GM10248 (cell line): Measurements from ENCODE around the gene LCNL1.

Experiments used
- CTCF ChIA-PET: fragments of 300-600 bp; sonication (Branson Sonifier 250); formaldehyde crosslinking; extraction: SDS; loops from one replicate; lab custom pipeline; 2021; ENCODE audit warnings: antibody characterized with exemption; lab: Yijun Ruan, JAX
- POLR2A ChIA-PET: fragments of 350-650 bp; sonication (Branson Sonifier 250); formaldehyde crosslinking; extraction: SDS; loops from one replicate; lab custom pipeline; 2020; ENCODE audit warnings: antibody characterized with exemption; lab: Yijun Ruan, JAX
- DNase-seq: peaks from one replicate; pipeline ENCODE4 v3.0.0; 2012; ENCODE audit errors: extremely low spot score
- CTCF ChIP-seq: IDR thresholded peaks from 2 replicates; pipeline ENCODE4 v1.5.1; 2012; ENCODE audit warnings: mild to moderate bottlenecking, low read depth; ENCODE audit errors: extremely low read depth, missing control alignments, control extremely low read depth

LCNL1 gene

GRCh38 chr9:136962163-136962562 lies 20.6 kb upstream of the LCNL1 start:
- CTCF ChIA-PET = interaction anchor here (1.6 kb wide), 1 partner anchor 18 kb away, joined by 4 read pairs; the partner anchor contains the start of genes C8G and FBXW5
- no peak for DNase-seq
- TF ChIP-seq CTCF = no peak
- POLR2A ChIA-PET = no interaction called here

- TF ChIP-seq CTCF = no peak
- POLR2A ChIA-PET = no interaction called here
- DNase-seq = no peak
- CTCF ChIA-PET = interaction anchor here (1.6 to 2.7 kb wide), 2 partner anchors 18 to 66 kb away, joined by 4 to 8 read pairs; partner anchors contain the start of genes C8G and FBXW5
Measured at GRCh38 chr9:136962701-136963248, 20.0 kb upstream of the LCNL1 start.

GRCh38 chr9:136963341-136963740 lies 19.5 kb upstream of the LCNL1 start:
- CTCF ChIA-PET = interaction anchor here (1.6 to 2.7 kb wide), 2 partner anchors 19 to 66 kb away, joined by 4 to 8 read pairs; partner anchors contain the start of genes C8G and FBXW5
- no peak for TF ChIP-seq CTCF
- DNase-seq = no peak
- POLR2A ChIA-PET = no interaction called here

- ChIA-PET POLR2A (no interaction called here), CTCF (interaction anchor here (1.6 to 2.7 kb wide), 3 partner anchors 19 to 71 kb away, joined by 4 to 8 read pairs (median 7); partner anchors contain the start of genes C8G and FBXW5)
- no peak for TF ChIP-seq CTCF
- DNase-seq = no peak
Measured at GRCh38 chr9:136963751-136964150, 19.0 kb upstream of the LCNL1 start.

GRCh38 chr9:136964171-136964689 lies 18.6 kb upstream of the LCNL1 start:
- no peak for TF ChIP-seq CTCF
- DNase-seq = no peak
- CTCF ChIA-PET = interaction anchor here (0.6 to 2.7 kb wide), 3 partner anchors 35 to 71 kb away, joined by 3 to 8 read pairs (median 7); no protein-coding TSS in a partner anchor
- POLR2A ChIA-PET = no interaction called here

- ChIA-PET POLR2A (no interaction called here), CTCF (interaction anchor here (0.6 to 2.7 kb wide), 3 partner anchors 34 to 70 kb away, joined by 3 to 8 read pairs (median 7); no protein-coding TSS in a partner anchor)
- no peak for DNase-seq
- TF ChIP-seq CTCF = no peak
Measured at GRCh38 chr9:136964833-136965422, 17.9 kb upstream of the LCNL1 start.
